Suprapubic skin (tissue), 4 donors: ENCODE results near the gene SCN4A.

Experiments used
- EP300 ChIP-seq: sonication (generic); formaldehyde crosslinking; IDR thresholded peaks from one replicate; pipeline ENCODE4 v1.6.1; 2017; ENCODE audit warnings: antibody characterized with exemption
- POLR2AphosphoS5 ChIP-seq, 3 donors: sonication (generic); formaldehyde crosslinking; IDR thresholded peaks; one replicate each; pipeline ENCODE4 v1.6.1; 2017; ENCODE audit warnings: antibody characterized with exemption in 3 of 3
- TF ChIP-seq, protein P1 (sequence below), 2 donors: fragments of 200-600 bp in 1 of 2; fragments of 450-650 bp in 1 of 2; sonication (generic) in 1 of 2; IDR thresholded peaks; one replicate each; pipeline ENCODE4 v1.5.1; 2016 to 2019; ENCODE audit warnings: antibody characterized with exemption in 2 of 2, mild to moderate bottlenecking in 1 of 2, moderate library complexity in 1 of 2

DNA sequence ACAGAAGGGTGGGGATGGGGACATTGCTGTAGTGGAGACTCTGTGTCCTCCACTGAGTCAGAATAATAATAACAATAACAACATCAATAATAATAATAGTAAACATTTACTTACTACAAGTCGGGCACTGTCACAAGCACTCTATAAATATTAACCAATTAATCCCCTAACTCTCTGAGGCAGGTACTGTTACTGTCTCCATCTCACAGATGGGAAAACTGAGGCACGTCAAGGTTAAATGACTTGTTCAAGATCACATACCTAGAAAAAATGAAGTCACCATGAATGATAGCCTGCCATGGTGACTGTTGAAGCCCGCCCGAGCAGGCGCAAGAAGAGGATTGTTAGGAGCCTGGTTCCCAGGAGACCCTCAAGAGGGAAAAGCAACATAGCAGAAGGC, 35.6 kb upstream of the SCN4A start:
- TF ChIP-seq, protein P1, sequence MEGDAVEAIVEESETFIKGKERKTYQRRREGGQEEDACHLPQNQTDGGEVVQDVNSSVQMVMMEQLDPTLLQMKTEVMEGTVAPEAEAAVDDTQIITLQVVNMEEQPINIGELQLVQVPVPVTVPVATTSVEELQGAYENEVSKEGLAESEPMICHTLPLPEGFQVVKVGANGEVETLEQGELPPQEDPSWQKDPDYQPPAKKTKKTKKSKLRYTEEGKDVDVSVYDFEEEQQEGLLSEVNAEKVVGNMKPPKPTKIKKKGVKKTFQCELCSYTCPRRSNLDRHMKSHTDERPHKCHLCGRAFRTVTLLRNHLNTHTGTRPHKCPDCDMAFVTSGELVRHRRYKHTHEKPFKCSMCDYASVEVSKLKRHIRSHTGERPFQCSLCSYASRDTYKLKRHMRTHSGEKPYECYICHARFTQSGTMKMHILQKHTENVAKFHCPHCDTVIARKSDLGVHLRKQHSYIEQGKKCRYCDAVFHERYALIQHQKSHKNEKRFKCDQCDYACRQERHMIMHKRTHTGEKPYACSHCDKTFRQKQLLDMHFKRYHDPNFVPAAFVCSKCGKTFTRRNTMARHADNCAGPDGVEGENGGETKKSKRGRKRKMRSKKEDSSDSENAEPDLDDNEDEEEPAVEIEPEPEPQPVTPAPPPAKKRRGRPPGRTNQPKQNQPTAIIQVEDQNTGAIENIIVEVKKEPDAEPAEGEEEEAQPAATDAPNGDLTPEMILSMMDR (IDR thresholded peaks at IDR 0.05), result no peak
- TF ChIP-seq POLR2AphosphoS5 (IDR thresholded peaks at IDR 0.05) (no peak), EP300 (no peak)
